GM12865 (cell line): ENCODE data around the gene STK16.
A peak's percentile ranks its signal among the peaks of the same experiment; 100 is the strongest.
"Not testable (repeated sequence)": the region's sequence is repeated elsewhere in the genome, so short reads cannot be mapped to it uniquely, and the experiment has no call there.

ENCODE experiments used
- DNase-seq: peaks from one replicate; pipeline ENCODE4 v3.0.0; 2010; ENCODE audit warnings: low read depth
- H3K4me3 ChIP-seq: 2 replicates; pipeline ENCODE4 v1.5.1; 2011; ENCODE audit warnings: mild to moderate bottlenecking, low read depth, low read length, control low read depth
- CTCF ChIP-seq: IDR thresholded peaks from 2 replicates; pipeline ENCODE4 v1.5.1; 2011; ENCODE audit warnings: low read length, control low read depth, low read depth, inconsistent platforms; ENCODE audit not compliant: insufficient read depth; ENCODE audit errors: missing control alignments

The STK16 gene

GRCh38 chr2:219252570-219252899, 7.3 kb downstream of the STK16 start:
- H3K4me3 ChIP-seq: peak overlapping the region; percentile 76
- TF ChIP-seq CTCF: no peak
- DNase-seq: no peak

- no peak for TF ChIP-seq CTCF
- DNase-seq: peak; percentile 74
Observed at GRCh38 chr2:219252900-219253752, 7.8 kb downstream of the STK16 start, which contains the start of gene TUBA4B. TSS of gene TUBA4B (plus strand) at chr2:219253243. CDS start at chr2:219253408, 165 bp downstream.

GRCh38 chr2:219253753-219254589, 8.7 kb downstream of the STK16 start, which contains the start of gene TUBA4A:
TSS of gene TUBA4A (minus strand) at chr2:219253918. CDS start at chr2:219253858, 60 bp downstream.
- DNase-seq: peak; percentile 92
- H3K4me3 ChIP-seq: peak within 1 kb of the TSS; percentile 76
- TF ChIP-seq CTCF: no peak

More at GRCh38 chr2:219252900-219253752, 7.8 kb downstream of the STK16 start, which contains the start of gene TUBA4B:
- peak within 1 kb of the TSS; percentile 76 for H3K4me3 ChIP-seq

- no peak for DNase-seq
- TF ChIP-seq CTCF: no peak
Observed at GRCh38 chr2:219254590-219255201, 9.4 kb downstream of the STK16 start.

GRCh38 chr2:219258942-219259341, 13.7 kb downstream of the STK16 start:
- not testable (repeated sequence) for DNase-seq, H3K4me3 ChIP-seq

More at GRCh38 chr2:219254590-219255201, 9.4 kb downstream of the STK16 start:
- H3K4me3 ChIP-seq: peak overlapping the region; percentile 76

- no peak for DNase-seq
- TF ChIP-seq CTCF: no peak
- H3K4me3 ChIP-seq: no peak overlapping the region
Observed at GRCh38 chr2:219261024-219261855, 16.0 kb downstream of the STK16 start.
